IMR-90 (cell line): Measurements from ENCODE around the gene PLD5.

ENCODE experiments used
- CHD1 ChIP-seq: IDR thresholded peaks from 2 replicates; pipeline ENCODE4 v1.6.1; 2012; ENCODE audit warnings: low read depth, low read length, improper control_type of control experiment
- CTCF ChIP-seq: conservative IDR thresholded peaks from 2 replicates; pipeline ENCODE4 v1.5.1; 2012; ENCODE audit warnings: mild to moderate bottlenecking, low read depth, low read length, improper control_type of control experiment
- ELK1 ChIP-seq: fragments of 150-350 bp; IDR thresholded peaks from 2 replicates; pipeline ENCODE4 v1.6.1; 2016; ENCODE audit warnings: low read depth, mild to moderate bottlenecking, low read length, moderate library complexity, borderline replicate concordance
- FOS ChIP-seq: fragments of 150-350 bp; IDR thresholded peaks from 2 replicates; pipeline ENCODE4 v1.6.1; 2016; ENCODE audit warnings: low read depth, low read length
- MAFK ChIP-seq: IDR thresholded peaks from 2 replicates; pipeline ENCODE4 v1.6.1; 2012; ENCODE audit warnings: low read depth, low read length, improper control_type of control experiment
- MAZ ChIP-seq: IDR thresholded peaks from 2 replicates; pipeline ENCODE4 v1.6.1; 2012; ENCODE audit warnings: low read depth, mild to moderate bottlenecking, low read length, improper control_type of control experiment, moderate library complexity, borderline replicate concordance
- MXI1 ChIP-seq: IDR thresholded peaks from 2 replicates; pipeline ENCODE4 v1.6.1; 2012; ENCODE audit warnings: low read depth, mild to moderate bottlenecking, low read length, moderate library complexity, borderline replicate concordance
- POLR2A ChIP-seq: IDR thresholded peaks from 2 replicates; pipeline ENCODE4 v1.6.1; 2012; ENCODE audit warnings: mild to moderate bottlenecking, low read depth, low read length
- RAD21 ChIP-seq: IDR thresholded peaks from 2 replicates; pipeline ENCODE4 v1.6.1; 2012; ENCODE audit warnings: low read length, improper control_type of control experiment
- RCOR1 ChIP-seq: IDR thresholded peaks from 2 replicates; pipeline ENCODE4 v1.6.1; 2012; ENCODE audit warnings: mild to moderate bottlenecking, low read length, improper control_type of control experiment; ENCODE audit not compliant: insufficient replicate concordance
- USF2 ChIP-seq: fragments of 150-350 bp; IDR thresholded peaks from 2 replicates; pipeline ENCODE4 v1.6.1; 2017; ENCODE audit warnings: mild to moderate bottlenecking, antibody characterized with exemption, low read length, low read depth

- TF ChIP-seq MAFK (no peak), MXI1 (no peak), CTCF (peak; percentile 57), POLR2A (no peak), FOS (no peak), RAD21 (peak; percentile 56), USF2 (no peak), RCOR1 (no peak), ELK1 (no peak), CHD1 (no peak), MAZ (no peak)
Observed at GRCh38 chr1:242454262-242455051, 70.0 kb downstream of the PLD5 start.
